Measurements from ENCODE around the gene PDE4C. TPM values are rescaled to one million over a fixed set of nuclear protein-coding genes. Genes with fewer than 3 reads are reported as not detected.

Gene PDE4C
- total RNA-seq, 4 donors from 2014 or later = under 0.01 to 0.60 (median 0.59) TPM; not detected in 1

GRCh38 chr19:18249834-18250233, 23.6 kb upstream of the PDE4C start:
- no peak overlapping the region for H3K4me3 ChIP-seq
- 77 to 96% methylated on average over 5 of the region's 5 CpGs for WGBS, 2 donors
- TF ChIP-seq POLR2A (IDR thresholded peaks at IDR 0.05) (no peak), CTCF (IDR thresholded peaks at IDR 0.05) (no peak), EP300 (IDR thresholded peaks at IDR 0.05) (no peak)
- no peaks in the 10 kb centered on the region for H3K36me3 ChIP-seq
- no peak for DNase-seq (ENCODE audit: low spot score in 2 of 2)
- no peak overlapping the region for H3K27ac ChIP-seq
- H3K9me3 ChIP-seq = peaks cover 0 to 6% (median 0%) of the 10 kb centered on the region in 4 donors
- peaks cover 0 to 12% of the 10 kb centered on the region in 2 donors for H3K27me3 ChIP-seq
- H3K4me1 ChIP-seq = peaks cover 0 to 6% (median 0%) of the 10 kb centered on the region in 4 donors

- Histone ChIP-seq H3K27ac (no peak overlapping the region), H3K4me3 (no peak overlapping the region), H3K9me3 (peaks cover 0 to 4% (median 0%) of the 10 kb centered on the region in 4 donors), H3K36me3 (no peaks in the 10 kb centered on the region), H3K27me3 (no peaks in the 10 kb centered on the region), H3K4me1 (peaks cover 0 to 4% (median 0%) of the 10 kb centered on the region in 4 donors)
- TF ChIP-seq CTCF (IDR thresholded peaks at IDR 0.05) (no peak), EP300 (IDR thresholded peaks at IDR 0.05) (no peak), POLR2A (IDR thresholded peaks at IDR 0.05) (no peak)
- no peak for DNase-seq (ENCODE audit: low spot score in 2 of 2)
- 65 to 75% methylated on average over 7 of the region's 7 CpGs for WGBS, 2 donors
Observed at GRCh38 chr19:18245297-18245696, 19.1 kb upstream of the PDE4C start.

GRCh38 chr19:18239303-18239702, 13.1 kb upstream of the PDE4C start:
- WGBS, 2 donors = 31 to 35% methylated on average over 12 of the region's 12 CpGs
- no peak for TF ChIP-seq CTCF (IDR thresholded peaks at IDR 0.05)
- no peak for TF ChIP-seq EP300 (IDR thresholded peaks at IDR 0.05)
- Histone ChIP-seq H3K27me3 (peaks cover 2 to 34% of the 10 kb centered on the region in 2 donors), H3K27ac (no peak overlapping the region), H3K4me1 (peaks cover 0 to 4% (median 0%) of the 10 kb centered on the region in 4 donors), H3K9me3 (no peaks in the 10 kb centered on the region), H3K4me3 (no peak overlapping the region), H3K36me3 (no peaks in the 10 kb centered on the region)
- no peak for DNase-seq (ENCODE audit: low spot score in 2 of 2)

GRCh38 chr19:18234194-18234593, 8.0 kb upstream of the PDE4C start:
- TF ChIP-seq CTCF (IDR thresholded peaks at IDR 0.05) (no peak), EP300 (IDR thresholded peaks at IDR 0.05) (no peak), POLR2A (IDR thresholded peaks at IDR 0.05) (no peak)
- 28 to 37% methylated on average over 5 to 6 of the region's 6 CpGs for WGBS, 2 donors

GRCh38 chr19:18233224-18233825, 7.1 kb upstream of the PDE4C start:
- Histone ChIP-seq H3K27ac (no peak overlapping the region), H3K4me3 (no peak overlapping the region), H3K4me1 (peaks cover 0 to 10% (median 0%) of the 10 kb centered on the region in 4 donors), H3K36me3 (no peaks in the 10 kb centered on the region), H3K9me3 (peaks cover 0 to 15% (median 2%) of the 10 kb centered on the region in 4 donors), H3K27me3 (peaks cover 2 to 80% of the 10 kb centered on the region in 2 donors)
- no peak for TF ChIP-seq EP300 (IDR thresholded peaks at IDR 0.05)
- no peak for TF ChIP-seq POLR2A (IDR thresholded peaks at IDR 0.05)
- TF ChIP-seq CTCF (IDR thresholded peaks at IDR 0.05) = no peak
- no peak for DNase-seq (ENCODE audit: low spot score in 2 of 2)
- WGBS, 2 donors = 22 to 25% methylated on average over 32 to 37 of the region's 37 CpGs

More at GRCh38 chr19:18234194-18234593, 8.0 kb upstream of the PDE4C start:
- H3K4me1 ChIP-seq = peaks cover 0 to 10% (median 0%) of the 10 kb centered on the region in 4 donors
- H3K4me3 ChIP-seq = no peak overlapping the region
- peaks cover 2 to 76% of the 10 kb centered on the region in 2 donors for H3K27me3 ChIP-seq
- H3K27ac ChIP-seq = no peak overlapping the region
- DNase-seq (ENCODE audit: low spot score in 2 of 2) = no peak
- H3K36me3 ChIP-seq = no peaks in the 10 kb centered on the region
- peaks cover 0 to 15% (median 2%) of the 10 kb centered on the region in 4 donors for H3K9me3 ChIP-seq

Data from tibial nerve (tissue), 4 donors.